Endothelial cell of umbilical vein (primary cell): ENCODE results near the gene TDRD3.

Experiments used
- POLR2A ChIP-seq: IDR thresholded peaks from 2 replicates; pipeline ENCODE4 v1.6.1; 2012; ENCODE audit warnings: low read depth, mild to moderate bottlenecking, control low read depth, low read length
- POLR2AphosphoS5 ChIP-seq: IDR thresholded peaks from 2 replicates; pipeline ENCODE4 v1.6.1; 2012; ENCODE audit warnings: low read depth, mild to moderate bottlenecking, control low read depth, low read length, moderate library complexity; ENCODE audit not compliant: insufficient read depth

DNA sequence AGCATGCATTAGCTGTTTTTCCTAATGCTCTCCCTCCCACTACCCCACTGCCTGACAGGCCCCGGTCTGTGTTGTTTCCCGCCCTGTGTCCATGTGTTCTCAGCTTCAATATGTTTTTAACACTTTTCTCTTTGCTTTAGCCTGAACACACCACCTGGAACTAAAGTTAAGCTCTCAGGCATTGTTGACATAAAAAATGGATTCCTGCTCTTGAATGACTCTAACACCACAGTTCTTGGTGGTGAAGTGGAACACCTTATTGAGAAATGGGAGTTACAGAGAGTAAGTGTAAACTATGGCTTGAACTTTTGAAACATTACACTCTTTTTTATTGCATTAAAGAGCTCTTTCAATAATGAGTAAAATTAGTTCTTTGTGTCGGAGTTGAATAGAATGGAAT, 70.1 kb downstream of the TDRD3 start:
- TF ChIP-seq POLR2AphosphoS5, result no peak
- TF ChIP-seq POLR2A, result no peak
